ENCODE results near the gene LTBP3.

Gene LTBP3

DNA sequence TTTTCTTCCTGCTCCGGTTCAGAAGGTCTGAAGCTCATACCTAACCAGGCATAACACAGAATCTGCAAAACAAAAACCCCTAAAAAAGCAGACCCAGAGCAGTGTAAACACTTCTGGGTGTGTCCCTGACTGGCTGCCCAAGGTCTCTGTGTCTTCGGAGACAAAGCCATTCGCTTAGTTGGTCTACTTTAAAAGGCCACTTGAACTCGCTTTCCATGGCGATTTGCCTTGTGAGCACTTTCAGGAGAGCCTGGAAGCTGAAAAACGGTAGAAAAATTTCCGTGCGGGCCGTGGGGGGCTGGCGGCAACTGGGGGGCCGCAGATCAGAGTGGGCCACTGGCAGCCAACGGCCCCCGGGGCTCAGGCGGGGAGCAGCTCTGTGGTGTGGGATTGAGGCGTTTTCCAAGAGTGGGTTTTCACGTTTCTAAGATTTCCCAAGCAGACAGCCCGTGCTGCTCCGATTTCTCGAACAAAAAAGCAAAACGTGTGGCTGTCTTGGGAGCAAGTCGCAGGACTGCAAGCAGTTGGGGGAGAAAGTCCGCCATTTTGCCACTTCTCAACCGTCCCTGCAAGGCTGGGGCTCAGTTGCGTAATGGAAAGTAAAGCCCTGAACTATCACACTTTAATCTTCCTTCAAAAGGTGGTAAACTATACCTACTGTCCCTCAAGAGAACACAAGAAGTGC, 60.0 kb downstream of the LTBP3 start:
- ATAC-seq = peak; percentile 7
- peaks cover 37% of the 10 kb centered on the region for H3K4me1 Mint-ChIP-seq
- H3K27me3 Mint-ChIP-seq = no peaks in the 10 kb centered on the region

DNA sequence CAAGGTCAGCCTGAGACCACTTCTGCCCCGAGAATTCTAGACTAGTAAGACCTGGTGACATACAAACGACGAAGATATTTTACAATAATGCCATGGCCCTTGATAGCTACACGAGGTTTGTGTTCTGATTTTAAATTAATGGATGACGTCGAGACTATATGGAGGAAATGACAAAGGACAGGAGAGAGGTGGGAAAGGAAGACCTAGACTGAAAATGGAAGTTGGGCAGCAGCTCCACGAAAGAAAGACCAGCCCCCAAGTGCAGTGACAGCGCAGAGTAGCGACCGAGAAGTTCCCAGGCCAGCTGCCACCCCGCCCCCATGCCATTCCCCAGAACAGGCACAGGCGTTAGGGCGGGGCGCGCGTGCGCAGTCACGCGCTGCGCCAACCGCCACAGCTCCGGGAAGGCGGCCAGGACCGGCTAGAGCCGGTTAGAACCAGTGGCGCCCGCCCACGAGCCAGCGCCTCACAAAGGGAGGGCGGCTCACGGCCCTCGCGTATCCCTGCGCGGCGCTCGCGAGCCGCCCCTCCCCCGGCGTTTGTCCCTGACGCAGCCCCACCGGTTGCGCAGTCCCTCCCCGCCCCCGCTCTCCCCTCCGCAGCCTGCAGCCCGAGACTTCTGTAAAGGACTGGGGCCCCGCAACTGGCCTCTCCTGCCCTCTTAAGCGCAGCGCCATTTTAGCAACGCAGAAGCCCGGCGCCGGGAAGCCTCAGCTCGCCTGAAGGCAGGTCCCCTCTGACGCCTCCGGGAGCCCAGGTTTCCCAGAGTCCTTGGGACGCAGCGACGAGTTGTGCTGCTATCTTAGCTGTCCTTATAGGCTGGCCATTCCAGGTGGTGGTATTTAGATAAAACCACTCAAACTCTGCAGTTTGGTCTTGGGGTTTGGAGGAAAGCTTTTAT, 60.8 kb downstream of the LTBP3 start:
- H3K4me1 Mint-ChIP-seq = peaks cover 40% of the 10 kb centered on the region
- no peaks in the 10 kb centered on the region for H3K9me3 Mint-ChIP-seq
- H3K27ac Mint-ChIP-seq = no peak overlapping the region
- no peaks in the 10 kb centered on the region for H3K36me3 Mint-ChIP-seq
- H3K27me3 Mint-ChIP-seq = no peaks in the 10 kb centered on the region
- peak; percentile 88 for ATAC-seq
- no peak overlapping the region for H3K4me3 Mint-ChIP-seq

More for the DNA sequence above, 60.0 kb downstream of the LTBP3 start:
- Mint-ChIP-seq H3K4me3 (no peak overlapping the region), H3K36me3 (no peaks in the 10 kb centered on the region), H3K9me3 (no peaks in the 10 kb centered on the region), H3K27ac (no peak overlapping the region)

DNA sequence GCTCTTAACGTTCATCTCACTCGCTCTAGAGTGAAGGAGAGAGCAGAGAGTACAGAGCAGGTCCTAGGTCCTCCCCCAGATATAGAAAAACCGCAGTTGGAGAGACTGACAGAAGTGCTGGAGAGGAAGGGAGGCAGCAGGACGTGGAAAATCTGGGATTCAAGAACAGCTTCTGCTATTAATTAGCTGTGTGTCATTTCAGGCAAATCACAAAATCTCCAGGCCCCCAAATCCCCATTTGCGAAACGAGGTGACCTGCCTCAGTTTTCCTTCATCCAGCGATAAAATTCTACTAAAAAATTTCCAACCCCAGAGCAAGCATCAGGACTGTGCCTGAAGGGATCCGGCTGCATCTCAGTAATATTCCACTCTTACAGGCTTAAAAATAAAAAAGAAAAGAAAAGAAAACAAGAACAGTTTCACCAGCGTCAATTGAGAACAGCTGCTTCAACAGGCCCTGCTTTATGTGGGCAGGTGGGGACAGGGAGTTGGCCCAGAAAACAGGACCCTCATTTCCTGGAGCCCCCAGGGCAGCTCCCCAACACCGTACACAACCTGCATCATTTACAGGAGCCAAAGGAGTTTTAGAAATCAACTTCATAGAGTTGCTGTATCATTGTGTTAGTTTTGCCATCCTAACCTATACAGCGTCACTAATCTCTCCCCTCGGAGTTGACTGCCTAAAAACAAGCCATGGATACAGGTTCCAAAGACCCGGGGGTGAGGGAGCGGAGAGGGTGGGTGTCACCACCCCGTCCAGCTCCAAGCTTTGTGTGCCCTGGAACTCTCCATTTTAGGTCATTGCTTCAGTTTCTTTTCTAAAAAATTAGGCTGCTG, 61.6 kb downstream of the LTBP3 start:
- no peak overlapping the region for H3K4me3 Mint-ChIP-seq
- no peaks in the 10 kb centered on the region for H3K27me3 Mint-ChIP-seq
- H3K27ac Mint-ChIP-seq = no peak overlapping the region
- H3K36me3 Mint-ChIP-seq = no peaks in the 10 kb centered on the region
- H3K9me3 Mint-ChIP-seq = no peaks in the 10 kb centered on the region
- H3K4me1 Mint-ChIP-seq = peaks cover 48% of the 10 kb centered on the region
- ATAC-seq = peak; percentile 1

DNA sequence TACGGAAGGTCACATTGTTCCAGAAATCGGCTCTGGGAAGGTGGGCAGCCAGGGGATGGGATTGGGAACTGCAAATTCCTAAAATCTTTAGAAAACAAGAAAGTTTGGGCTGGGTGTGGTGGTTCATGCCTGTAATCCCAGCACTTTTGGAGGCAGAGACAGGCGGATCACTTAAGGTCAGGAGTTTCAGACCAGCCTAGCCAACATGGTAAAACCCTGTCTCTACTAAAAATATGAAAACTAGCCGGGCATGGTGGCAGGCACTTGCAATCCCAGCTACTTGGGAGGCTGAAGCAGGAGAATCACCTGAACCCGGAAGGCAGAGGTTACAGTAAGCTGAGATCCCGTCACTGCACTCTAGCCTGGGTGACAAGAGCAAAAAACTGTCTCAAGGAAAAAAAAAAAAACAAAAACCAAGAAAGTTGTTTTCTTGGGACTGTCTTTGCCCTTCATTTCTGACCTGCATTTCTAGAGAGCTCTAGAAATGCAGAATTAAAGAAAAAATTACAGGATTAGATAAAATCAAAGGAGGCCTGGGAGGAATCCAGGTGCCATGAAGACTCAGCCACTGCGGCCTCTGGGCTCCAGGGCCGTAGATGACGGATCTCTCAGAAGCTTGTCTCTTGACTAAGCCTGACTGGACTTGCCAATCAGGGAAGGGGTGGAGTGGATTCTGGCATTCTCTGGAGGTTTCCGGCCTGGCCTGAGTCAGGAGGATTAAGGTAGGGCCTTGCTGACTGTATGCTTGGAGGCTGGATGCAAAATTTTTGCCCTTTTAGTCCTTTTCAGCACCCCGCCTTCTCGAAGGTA, 64.6 kb downstream of the LTBP3 start:
- Mint-ChIP-seq H3K27ac (peak overlapping the region; percentile 95), H3K4me3 (peak overlapping the region; percentile 64), H3K4me1 (peaks cover 71% of the 10 kb centered on the region), H3K9me3 (no peaks in the 10 kb centered on the region), H3K27me3 (no peaks in the 10 kb centered on the region), H3K36me3 (no peaks in the 10 kb centered on the region)
- ATAC-seq = no peak

DNA sequence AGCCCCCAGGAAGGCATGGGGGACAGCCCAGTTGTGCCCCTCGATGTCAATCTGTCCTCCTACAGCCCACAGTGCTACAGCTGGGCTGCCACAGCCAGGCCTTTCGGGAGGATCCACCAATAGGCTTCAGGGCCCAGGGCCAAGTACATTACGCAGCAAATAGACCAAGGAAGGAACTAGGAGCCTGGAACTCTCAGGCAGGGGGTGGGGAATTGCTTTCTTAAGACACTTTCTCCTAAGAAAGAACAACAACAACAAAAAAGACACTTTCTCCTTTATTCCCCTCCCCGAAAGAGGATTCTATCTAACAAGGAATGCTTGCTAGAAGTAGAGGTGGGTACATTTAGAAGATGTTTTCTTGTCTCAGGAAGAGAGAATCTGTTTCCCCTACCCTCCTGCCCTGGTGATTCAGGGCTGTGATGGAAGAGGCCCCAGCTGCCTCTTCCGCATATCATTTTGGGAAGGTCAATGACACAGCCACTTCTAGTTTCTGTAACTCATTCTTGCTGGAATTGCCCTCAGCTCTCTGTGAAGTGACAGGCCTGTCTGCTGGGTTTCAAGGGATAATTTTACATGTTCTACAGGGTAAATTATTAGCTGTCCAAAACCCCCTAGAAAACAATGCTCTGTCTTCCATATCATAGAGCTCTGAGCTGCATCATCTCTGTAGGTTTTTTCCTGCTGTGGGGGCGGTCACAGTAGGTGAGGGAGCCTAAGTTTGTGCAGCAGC, 65.4 kb downstream of the LTBP3 start:
- H3K9me3 Mint-ChIP-seq = no peaks in the 10 kb centered on the region
- H3K4me1 Mint-ChIP-seq = peaks cover 79% of the 10 kb centered on the region
- no peaks in the 10 kb centered on the region for H3K27me3 Mint-ChIP-seq
- H3K4me3 Mint-ChIP-seq = peak overlapping the region; percentile 64
- no peaks in the 10 kb centered on the region for H3K36me3 Mint-ChIP-seq
- peak; percentile 62 for ATAC-seq
- peak overlapping the region; percentile 95 for H3K27ac Mint-ChIP-seq

DNA sequence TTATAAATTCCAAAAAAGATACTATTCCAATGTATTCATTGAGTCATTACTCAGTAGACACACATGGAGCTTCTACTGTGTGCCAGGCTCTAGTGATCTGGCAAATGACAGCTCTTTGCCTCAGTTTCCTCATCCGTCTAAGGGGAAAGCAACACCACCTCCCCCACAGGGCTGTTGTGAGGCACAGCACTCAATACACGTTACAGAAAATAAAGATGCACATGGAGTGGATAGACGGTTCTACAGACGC, 65.8 kb downstream of the LTBP3 start:
- H3K4me3 Mint-ChIP-seq = peak overlapping the region; percentile 59
- peak overlapping the region; percentile 95 for H3K27ac Mint-ChIP-seq
- H3K27me3 Mint-ChIP-seq = no peaks in the 10 kb centered on the region
- peaks cover 83% of the 10 kb centered on the region for H3K4me1 Mint-ChIP-seq
- no peak for ATAC-seq
- no peaks in the 10 kb centered on the region for H3K36me3 Mint-ChIP-seq
- H3K9me3 Mint-ChIP-seq = no peaks in the 10 kb centered on the region

DNA sequence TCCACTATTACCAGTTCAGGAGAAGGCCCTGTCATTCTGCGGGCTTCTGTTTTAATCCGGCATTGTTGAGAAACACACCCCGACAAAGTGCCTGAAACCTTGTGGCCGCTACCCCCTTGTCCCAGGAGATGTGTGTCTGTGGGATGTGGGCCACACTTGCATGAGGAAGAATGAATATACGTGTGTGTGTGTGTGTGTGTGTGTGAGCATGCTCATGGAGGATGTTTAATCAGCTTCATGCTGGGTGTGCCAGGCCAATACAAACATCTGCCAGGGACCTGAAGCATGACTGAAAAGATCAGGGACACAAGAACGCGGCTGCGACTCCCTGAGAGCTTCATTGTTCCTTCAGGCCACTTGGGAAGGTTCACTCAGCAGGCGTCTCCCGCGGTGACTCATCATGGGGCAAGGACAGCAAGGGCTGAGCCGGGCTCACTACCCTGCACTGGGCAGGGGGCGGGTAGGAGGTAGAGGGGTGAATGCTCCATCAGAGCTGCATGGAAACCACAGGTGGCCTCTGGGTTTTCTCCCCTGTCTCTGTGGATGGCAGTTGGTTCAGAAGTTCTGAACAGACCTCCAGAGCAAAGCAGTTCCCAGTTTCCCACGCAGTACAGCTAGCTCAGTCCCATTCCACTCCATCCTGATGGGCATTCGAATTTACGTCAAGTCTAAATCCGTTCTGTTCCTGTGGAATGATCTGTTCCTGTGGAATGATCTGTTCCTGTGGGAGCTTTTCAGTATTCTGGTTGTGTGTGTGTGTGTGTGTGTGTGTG, 66.4 kb downstream of the LTBP3 start:
- H3K4me3 Mint-ChIP-seq = peak overlapping the region; percentile 59
- H3K36me3 Mint-ChIP-seq = no peaks in the 10 kb centered on the region
- peak overlapping the region; percentile 95 for H3K27ac Mint-ChIP-seq
- ATAC-seq = peak; percentile 12
- H3K9me3 Mint-ChIP-seq = no peaks in the 10 kb centered on the region
- H3K27me3 Mint-ChIP-seq = no peaks in the 10 kb centered on the region
- H3K4me1 Mint-ChIP-seq = peaks cover 83% of the 10 kb centered on the region

DNA sequence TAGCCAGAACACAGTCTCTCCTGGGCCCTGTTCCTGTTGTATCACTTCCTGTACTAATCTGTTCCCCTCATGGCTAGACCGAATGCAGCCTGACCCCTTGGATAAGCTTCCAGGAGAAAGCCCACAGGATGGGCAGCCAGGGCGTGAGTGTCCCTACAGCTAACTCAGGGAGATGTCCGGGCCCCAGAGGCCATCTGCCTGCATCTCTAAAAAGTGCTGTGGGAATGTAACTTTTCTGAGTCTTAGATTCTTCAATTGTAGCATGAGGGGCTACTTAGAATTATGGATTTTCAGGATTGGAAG, 67.0 kb downstream of the LTBP3 start:
- Mint-ChIP-seq H3K27me3 (no peaks in the 10 kb centered on the region), H3K36me3 (no peaks in the 10 kb centered on the region), H3K27ac (peak overlapping the region; percentile 95), H3K4me1 (peaks cover 78% of the 10 kb centered on the region), H3K9me3 (no peaks in the 10 kb centered on the region), H3K4me3 (no peak overlapping the region)
- ATAC-seq = no peak

DNA sequence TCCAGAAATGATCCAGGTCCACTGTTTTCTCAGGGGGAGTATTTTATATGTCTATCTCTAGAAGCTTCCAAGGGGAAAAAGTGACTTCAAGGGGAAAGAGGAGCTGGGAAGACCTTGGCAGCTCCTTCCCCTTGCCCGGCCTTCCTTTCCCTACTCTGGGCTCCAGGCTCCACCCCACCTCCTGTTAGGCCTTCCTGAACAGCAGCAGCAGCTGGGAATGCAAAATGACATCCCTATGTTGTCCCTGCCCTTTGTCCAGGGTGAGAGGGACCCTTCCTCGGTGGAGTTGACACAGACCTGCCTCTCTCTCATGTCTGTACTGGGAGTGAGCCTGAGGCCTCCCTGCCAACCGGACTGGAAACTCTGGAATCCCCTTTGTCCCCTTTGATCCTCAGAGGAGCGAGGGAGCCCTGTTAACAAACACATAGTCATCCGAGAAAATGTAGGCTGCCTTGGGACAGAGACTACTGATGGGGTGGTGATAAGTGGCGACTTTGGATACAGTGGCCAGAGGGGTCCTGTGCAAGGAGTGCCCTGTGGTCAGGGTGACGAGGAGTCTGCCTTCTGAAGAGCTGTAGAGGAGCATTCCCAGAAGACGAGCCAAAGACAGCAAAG, 68.3 kb downstream of the LTBP3 start:
- Mint-ChIP-seq H3K36me3 (no peaks in the 10 kb centered on the region), H3K9me3 (no peaks in the 10 kb centered on the region), H3K4me3 (no peak overlapping the region), H3K27ac (peak overlapping the region; percentile 95), H3K4me1 (peaks cover 75% of the 10 kb centered on the region), H3K27me3 (no peaks in the 10 kb centered on the region)
- no peak for ATAC-seq

DNA sequence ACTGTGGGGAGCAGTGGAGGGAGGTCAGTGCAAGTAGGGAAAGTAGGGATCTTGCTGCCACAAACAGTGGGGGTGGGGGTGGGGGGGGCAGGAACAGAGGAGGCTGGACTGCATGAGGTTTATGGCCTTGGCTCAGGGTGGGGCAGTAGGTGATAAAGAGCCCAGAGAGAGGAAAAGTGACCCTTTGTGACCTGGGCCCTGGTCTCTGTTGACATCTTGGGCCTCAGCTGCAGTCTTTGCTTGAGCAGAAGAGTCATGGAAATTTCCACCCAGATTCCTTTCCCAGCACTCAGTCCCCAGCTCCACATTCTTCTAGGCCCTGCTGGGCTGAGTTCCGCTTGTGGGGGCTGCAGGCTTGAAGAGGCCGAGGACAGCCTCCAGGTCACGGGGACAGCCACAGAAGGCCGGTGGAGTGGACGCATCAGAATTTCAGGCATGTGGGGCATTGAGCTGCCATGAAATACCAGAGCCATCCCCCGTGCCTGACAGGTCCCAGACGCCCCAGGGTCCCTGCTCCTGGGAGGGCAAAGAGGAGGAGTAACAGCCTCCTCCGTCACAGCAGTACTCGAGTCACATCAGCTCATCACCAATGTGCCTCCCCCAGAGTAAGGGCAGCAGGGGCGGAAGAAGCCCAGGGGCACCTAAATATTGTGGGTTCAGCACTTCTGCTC, 69.0 kb downstream of the LTBP3 start:
- Mint-ChIP-seq H3K9me3 (no peaks in the 10 kb centered on the region), H3K4me3 (no peak overlapping the region), H3K4me1 (peaks cover 69% of the 10 kb centered on the region), H3K27me3 (no peaks in the 10 kb centered on the region), H3K27ac (peak overlapping the region; percentile 80), H3K36me3 (no peaks in the 10 kb centered on the region)
- no peak for ATAC-seq
